GM12874 (cell line): ENCODE measurements around the gene REL.

ENCODE experiments used
- TF ChIP-seq, protein P1 (sequence below): IDR thresholded peaks from 2 replicates; pipeline ENCODE4 v1.5.1; 2011; ENCODE audit warnings: low read depth, mild to moderate bottlenecking, control low read depth, low read length, moderate library complexity; ENCODE audit not compliant: insufficient read depth

Gene REL

DNA sequence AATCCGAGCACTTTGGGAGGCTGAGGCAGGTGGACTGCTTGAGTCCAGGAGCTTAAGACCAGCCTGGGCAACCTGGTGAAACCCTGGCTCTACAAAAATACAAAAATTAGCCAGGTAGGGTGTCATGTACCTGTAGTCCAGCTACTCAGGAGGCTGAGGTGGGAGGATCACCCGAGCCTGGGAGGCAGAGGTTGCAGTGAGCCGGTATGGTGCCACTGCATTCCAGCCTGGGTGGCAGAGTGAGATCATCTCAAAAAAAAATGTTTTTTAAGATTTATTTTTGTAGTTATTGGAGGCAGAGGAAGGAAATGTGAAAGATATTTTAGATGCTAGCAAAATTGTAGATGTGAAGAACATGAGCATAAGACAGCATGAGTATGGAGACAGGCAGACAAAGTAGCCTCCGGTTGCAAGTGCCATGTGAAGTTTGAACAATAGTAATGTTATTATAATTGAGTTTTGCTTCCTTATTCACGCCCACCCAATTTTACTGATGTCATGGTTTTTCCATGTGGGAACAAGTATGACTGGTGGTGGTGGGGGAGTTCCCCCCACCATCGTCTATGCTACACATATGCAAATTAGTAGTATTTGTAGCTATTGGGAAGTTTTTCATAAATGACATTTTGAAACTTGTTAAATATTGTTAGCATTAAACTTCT, 18.0 kb downstream of the REL start:
- TF ChIP-seq, protein P1, sequence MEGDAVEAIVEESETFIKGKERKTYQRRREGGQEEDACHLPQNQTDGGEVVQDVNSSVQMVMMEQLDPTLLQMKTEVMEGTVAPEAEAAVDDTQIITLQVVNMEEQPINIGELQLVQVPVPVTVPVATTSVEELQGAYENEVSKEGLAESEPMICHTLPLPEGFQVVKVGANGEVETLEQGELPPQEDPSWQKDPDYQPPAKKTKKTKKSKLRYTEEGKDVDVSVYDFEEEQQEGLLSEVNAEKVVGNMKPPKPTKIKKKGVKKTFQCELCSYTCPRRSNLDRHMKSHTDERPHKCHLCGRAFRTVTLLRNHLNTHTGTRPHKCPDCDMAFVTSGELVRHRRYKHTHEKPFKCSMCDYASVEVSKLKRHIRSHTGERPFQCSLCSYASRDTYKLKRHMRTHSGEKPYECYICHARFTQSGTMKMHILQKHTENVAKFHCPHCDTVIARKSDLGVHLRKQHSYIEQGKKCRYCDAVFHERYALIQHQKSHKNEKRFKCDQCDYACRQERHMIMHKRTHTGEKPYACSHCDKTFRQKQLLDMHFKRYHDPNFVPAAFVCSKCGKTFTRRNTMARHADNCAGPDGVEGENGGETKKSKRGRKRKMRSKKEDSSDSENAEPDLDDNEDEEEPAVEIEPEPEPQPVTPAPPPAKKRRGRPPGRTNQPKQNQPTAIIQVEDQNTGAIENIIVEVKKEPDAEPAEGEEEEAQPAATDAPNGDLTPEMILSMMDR = no peak

GRCh38 chr2:60899892-60900249, 18.5 kb downstream of the REL start:
- TF ChIP-seq, protein P1 = no peak

DNA sequence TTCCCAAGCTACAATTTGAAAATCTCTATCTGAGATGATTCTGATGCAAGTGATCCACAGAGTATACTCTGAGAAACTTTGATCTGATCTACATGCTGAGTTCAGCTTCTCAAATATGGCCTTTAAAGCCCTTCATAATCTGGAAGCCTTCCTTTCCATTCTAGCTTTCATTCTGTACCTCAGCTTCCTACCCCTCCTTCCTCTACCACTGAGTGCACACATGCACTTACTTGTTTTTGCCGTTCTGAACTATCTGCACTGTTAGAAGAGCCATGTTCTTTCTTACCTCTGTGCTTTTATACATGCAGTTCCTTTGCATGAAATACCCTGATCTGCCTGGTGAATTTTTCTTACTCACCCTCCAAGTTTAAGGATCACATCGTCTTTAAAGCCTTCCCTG, 25.0 kb downstream of the REL start:
- TF ChIP-seq, protein P1 = no peak

- TF ChIP-seq, protein P1 = no peak
These were observed 26.0 kb downstream of the REL start for GRCh38 chr2:60907329-60907728.

GRCh38 chr2:60925994-60926740, 44.8 kb downstream of the REL start:
- TF ChIP-seq, protein P1 = no peak

DNA sequence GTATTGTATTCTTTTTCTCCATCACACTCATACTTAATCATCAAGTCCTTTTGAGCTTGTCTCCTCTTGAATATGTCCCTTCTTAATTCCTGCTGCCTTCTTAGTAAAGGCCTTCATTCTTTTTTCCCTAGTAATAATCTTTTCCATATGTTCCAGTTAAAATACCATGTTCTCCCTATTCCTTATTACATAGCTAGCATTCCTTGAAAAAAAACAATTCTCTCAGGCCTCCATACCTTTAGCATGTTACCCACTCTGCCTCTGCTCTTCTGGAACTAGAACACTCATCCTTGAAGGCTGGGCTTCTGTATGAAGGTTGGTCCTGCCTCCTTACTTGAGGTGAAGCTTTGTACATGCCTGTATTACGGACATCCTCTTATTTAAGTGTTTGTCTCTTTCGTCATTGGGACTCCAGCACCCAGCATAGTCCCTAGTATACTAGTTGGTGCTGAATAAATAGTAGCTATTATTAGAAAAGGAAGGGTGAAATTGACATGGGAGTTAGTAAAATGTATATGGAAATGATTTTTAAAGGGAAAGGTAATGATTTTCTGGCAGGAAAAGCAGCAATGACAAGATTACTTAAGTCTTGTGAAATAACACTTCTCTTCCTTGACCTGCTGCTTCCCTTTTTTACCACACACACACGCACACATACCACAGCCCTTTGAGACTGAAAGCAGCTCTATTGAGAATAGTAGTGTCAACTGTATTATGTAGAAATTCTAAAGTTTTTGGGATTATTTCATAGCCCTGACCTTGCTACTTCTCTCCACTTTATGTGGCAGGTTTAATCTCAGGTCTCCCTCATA, 45.6 kb downstream of the REL start:
- TF ChIP-seq, protein P1 = no peak

GRCh38 chr2:60932954-60933353, 51.6 kb downstream of the REL start:
- TF ChIP-seq, protein P1 = no peak
